Prostate gland (tissue), 2 donors: ENCODE results near the gene CNNM1.

Experiments
- CTCF ChIP-seq, 4 experiments: fragments of 200-600 bp in 2 of 4; fragments of 450-650 bp in 2 of 4; sonication (generic) in 2 of 4; IDR thresholded peaks; 1 replicate in 3 of 4; 2 replicates in 1 of 4; pipeline ENCODE4 v1.5.1; 2016 to 2019; ENCODE audit warnings: antibody characterized with exemption in 4 of 4, mild to moderate bottlenecking in 2 of 4, moderate library complexity in 2 of 4
- POLR2A ChIP-seq: fragments of 450-650 bp; IDR thresholded peaks from one replicate; pipeline ENCODE4 v1.6.1; 2016; ENCODE audit warnings: antibody characterized with exemption, mild to moderate bottlenecking
- POLR2AphosphoS5 ChIP-seq: sonication (generic); formaldehyde crosslinking; IDR thresholded peaks from one replicate; pipeline ENCODE4 v1.6.1; 2017; ENCODE audit warnings: antibody characterized with exemption

- TF ChIP-seq CTCF (IDR thresholded peaks at IDR 0.05), result no peak
- TF ChIP-seq POLR2AphosphoS5, result no peak
- no peak for TF ChIP-seq POLR2A
Observed at GRCh38 chr10:99280472-99280871, 48.7 kb upstream of the CNNM1 start.
